NCI-H446 (cell line): Measurements from ENCODE around the gene MAT2A.
"Not testable (repeated sequence)": the region's sequence is repeated elsewhere in the genome, so short reads cannot be mapped to it uniquely, and the experiment has no call there.

Experiments used
- DNase-seq, 2 experiments: peaks; one replicate each; lab custom pipeline; 2025; lab: John Stamatoyannopoulos, UW

Gene MAT2A

DNA sequence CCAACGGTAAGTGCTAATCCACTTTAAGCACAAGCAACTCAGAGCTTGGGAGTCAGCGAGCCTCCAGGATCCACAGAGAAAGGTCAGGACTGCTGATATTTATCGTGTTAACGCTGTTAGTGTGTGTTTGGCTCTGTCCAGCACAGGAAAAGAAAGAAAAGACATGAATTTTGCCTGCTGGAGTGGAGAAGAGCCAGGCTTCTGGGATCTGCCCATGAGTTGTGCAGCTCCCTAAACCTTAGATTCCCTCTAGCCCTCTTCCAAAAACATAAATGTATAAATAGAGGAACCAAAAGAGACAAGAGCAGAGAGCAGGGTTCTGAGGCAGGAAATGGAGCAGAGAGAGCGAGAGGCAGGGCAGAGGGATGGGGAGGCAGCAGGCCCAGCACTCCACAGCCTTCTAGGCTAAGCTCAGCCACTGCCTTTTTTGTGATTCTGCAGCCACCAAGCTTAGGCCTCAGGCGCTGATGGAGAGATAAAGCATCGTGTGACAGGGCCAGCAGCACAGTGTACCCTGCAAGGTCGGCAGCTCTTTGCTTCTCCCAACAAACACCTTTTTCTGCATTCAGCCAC is 14.5 kb upstream of the MAT2A start:
- DNase-seq: no peak

DNA sequence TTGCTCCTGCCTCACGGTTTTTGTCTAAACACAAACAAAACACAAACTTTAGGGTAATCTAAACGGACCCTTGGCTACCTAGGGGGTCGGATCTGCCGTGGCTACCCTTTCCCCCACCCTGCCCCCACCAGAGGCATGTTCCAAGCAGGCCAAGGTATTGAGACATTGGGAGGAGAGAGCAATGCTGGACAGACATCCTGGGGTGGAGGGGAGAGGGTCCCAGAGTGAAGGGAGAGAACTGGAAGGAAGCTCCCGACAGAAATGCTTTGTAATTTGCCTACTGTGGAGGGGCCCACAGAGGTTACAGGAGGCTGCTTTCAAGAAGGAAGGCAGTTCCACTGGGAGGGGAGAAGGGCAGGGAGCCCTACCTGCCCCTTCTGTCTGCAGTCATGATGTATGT is 13.9 kb upstream of the MAT2A start:
- no peak for DNase-seq

DNA sequence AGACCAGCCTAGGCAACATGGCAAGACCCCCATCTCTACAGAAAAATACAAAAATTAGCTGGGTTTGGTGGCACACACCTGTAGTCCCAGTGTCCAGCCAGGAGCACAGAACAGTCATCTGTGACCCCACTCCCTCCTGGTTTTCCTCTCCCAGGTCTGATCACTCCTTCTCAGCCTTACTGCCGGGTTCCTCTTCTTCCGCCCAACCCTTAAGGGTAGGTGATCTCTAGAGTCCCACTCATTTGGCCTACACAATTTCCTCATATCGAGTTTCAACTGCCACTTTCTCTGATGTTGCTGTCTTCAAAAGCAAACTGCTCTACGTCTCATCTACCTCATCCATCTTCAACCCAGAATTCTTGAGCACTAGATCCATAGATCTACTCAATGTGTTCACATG is 13.4 kb upstream of the MAT2A start:
- DNase-seq: no peak

DNA sequence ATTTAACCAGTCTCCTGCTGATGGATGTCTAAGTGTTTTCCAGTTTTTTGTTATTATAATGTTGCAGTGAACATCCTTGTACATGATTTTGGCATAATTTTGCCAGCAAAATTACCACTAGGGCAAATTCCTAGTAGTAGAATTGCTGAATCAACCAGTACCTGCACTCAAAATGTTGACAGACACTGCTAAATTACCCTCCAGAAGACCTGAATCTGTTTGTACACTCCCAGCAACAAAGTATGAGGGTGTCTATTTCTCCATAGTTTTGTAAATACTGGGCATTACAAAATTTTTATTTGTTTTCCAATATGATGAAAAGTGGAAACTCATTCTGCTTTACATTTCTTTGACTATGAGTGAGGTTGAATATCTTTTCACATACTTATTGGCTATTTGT is 11.2 kb upstream of the MAT2A start:
- no peak for DNase-seq

DNA sequence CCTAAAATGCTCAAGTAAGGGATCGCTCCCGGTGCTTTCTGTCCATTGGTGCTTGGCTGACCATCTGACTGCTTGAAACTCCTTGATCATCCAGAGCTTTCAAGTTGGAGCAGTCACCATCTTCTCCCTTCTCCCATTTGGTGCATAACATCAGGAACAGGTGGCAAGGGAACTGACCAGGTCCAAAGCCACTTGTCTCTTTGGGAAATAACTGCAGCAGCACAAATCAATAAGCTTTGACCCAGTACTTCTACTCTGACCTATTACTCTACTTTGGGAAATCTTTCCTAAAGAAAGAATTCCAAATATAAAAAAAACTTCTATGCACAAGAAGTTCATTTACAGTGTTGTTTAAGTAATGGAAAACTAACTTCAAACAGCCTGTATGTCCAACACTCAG is 10.6 kb upstream of the MAT2A start:
- no peak for DNase-seq

- DNase-seq: no peak
These were observed 9.2 kb upstream of the MAT2A start for GRCh38 chr2:85529809-85530208.

- DNase-seq: no peak
These were observed 7.4 kb upstream of the MAT2A start for GRCh38 chr2:85531589-85531988.

- DNase-seq: no peak
These were observed 4.9 kb upstream of the MAT2A start for GRCh38 chr2:85534099-85534498.

DNA sequence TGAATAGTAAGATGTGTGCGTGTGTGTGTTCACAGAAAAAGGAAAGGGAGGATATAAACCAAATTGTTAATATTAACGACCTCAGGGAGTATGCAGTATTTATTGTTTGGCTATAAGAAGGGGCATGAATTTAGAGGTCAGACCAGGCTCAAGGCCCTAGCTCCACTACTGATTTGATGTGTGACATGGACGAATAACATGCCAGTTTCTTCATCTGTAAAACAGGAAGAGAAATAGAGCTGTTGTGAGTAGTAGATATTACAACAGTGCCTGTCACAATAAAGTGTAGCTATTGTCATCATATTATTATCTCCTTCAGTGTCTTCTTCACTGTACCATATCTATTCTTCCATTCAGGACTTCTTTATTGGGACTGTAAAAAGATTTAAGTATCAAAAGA is 4.1 kb upstream of the MAT2A start:
- no peak for DNase-seq

GRCh38 chr2:85536479-85536878 is 2.5 kb upstream of the MAT2A start:
- no peak for DNase-seq

- DNase-seq: peak in 1 of 2 experiments; percentile 56
These were observed 1.1 kb upstream of the MAT2A start for GRCh38 chr2:85537600-85538506.

DNA sequence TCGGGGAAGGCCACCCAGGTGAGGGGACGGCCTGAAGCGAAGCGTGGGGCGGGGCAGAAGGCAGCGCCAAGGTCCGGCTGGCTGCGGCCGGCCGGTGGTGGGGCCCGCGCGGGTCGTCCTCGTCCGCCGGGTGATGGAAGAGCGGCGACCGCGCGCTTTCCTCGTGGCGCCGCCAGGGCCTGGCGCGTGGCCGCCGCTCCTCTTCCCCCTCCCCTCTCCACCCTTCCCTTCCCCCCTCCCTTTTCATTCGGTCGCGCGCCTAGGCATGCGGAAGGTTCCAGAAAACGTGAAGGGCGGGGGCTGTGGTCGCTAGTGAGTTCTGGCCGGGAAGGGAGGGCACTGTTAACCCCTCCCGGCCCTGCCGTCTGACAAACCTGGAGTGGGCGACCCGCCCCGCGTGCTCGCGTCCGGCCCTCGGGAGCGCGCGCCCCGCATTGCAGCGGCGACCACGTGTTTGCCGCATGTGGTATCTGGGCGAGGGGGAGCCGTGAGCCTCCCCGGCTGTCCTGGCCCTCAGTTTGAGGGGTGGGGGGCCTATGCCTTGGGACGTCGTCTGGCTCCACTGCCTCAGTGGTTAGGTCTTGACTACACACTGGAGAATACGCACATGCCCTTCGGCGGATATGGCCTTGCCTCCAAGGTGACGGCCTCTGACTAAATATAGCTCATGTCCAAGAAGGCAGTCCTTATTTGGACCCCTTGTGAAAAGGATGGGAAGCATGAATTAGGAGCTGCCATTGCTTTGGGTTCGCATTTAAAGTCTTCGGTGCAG is 579 bp downstream of the MAT2A start:
- peak; percentile 37 to 62 for DNase-seq

GRCh38 chr2:85540133-85540648 is 1.2 kb downstream of the MAT2A start:
- DNase-seq: no peak

DNA sequence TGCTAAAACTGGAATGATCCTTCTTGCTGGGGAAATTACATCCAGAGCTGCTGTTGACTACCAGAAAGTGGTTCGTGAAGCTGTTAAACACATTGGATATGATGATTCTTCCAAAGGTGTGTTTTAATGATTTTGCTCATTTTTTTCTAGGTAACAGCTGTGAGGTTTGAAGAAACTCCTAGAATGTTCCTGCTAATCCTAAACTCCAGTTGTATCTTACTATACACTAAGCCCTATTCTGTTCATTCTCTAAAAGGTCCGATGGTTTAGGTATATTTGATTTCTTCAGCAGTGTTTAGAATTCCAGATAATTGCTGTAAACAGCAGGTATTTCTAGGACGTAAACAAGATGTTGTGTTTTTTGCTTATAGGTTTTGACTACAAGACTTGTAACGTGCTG is 2.3 kb downstream of the MAT2A start:
- no peak for DNase-seq

DNA sequence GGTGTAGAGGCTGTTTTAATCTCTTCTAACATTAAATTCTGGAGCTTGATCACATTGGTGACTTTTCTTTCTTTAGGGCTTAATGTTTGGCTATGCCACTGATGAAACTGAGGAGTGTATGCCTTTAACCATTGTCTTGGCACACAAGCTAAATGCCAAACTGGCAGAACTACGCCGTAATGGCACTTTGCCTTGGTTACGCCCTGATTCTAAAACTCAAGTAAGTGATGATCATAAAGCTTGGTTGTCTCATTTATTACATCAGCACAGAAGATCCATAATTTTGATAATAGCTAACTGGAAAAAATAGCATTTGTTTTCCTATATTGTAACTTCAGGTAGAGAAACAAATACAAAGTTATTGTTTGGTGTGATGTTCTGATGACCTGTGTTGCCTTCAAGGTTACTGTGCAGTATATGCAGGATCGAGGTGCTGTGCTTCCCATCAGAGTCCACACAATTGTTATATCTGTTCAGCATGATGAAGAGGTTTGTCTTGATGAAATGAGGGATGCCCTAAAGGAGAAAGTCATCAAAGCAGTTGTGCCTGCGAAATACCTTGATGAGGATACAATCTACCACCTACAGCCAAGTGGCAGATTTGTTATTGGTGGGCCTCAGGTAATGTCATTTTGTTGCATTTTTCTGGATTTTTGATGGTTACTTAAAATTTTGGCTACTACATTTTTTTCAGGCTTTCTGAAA is 2.9 kb downstream of the MAT2A start:
- no peak for DNase-seq

DNA sequence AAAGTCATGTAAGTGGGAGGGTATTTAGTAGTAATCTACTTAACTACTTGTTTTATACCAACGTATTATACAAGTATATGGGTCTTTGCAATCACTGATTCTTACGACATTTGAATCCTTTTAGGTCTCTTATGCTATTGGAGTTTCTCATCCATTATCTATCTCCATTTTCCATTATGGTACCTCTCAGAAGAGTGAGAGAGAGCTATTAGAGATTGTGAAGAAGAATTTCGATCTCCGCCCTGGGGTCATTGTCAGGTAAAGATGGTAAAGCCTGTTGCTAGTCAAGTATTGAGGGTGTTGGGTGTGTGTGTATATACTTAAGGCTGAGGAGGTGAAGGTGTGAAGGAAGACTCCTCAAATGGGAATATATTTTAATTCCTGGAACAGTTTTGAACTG is 3.8 kb downstream of the MAT2A start:
- no peak for DNase-seq

DNA sequence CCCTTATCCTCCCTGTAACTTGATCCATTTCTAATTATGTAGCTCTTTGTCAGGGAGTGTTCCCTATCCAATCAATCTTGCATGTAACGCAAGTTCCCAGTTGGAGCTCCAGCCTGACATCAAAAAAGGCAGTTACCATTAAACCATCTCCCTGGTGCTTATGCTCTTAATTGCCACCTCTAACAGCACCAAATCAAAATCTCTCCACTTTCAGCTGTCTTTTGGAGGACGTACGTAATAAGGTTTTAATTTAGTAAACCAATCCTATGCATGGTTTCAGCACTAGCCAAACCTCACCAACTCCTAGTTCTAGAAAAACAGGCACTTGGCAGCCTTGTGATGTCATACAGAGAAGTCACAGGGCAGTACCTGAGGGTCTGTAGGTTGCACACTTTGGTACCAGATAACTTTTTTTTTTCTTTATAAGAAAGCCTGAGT is 5.3 kb downstream of the MAT2A start:
- DNase-seq: not testable (repeated sequence)

- not testable (repeated sequence) for DNase-seq
These were observed 6.2 kb downstream of the MAT2A start for GRCh38 chr2:85544915-85545779.

- DNase-seq: no peak
These were observed 6.8 kb downstream of the MAT2A start for GRCh38 chr2:85545780-85546240.

DNA sequence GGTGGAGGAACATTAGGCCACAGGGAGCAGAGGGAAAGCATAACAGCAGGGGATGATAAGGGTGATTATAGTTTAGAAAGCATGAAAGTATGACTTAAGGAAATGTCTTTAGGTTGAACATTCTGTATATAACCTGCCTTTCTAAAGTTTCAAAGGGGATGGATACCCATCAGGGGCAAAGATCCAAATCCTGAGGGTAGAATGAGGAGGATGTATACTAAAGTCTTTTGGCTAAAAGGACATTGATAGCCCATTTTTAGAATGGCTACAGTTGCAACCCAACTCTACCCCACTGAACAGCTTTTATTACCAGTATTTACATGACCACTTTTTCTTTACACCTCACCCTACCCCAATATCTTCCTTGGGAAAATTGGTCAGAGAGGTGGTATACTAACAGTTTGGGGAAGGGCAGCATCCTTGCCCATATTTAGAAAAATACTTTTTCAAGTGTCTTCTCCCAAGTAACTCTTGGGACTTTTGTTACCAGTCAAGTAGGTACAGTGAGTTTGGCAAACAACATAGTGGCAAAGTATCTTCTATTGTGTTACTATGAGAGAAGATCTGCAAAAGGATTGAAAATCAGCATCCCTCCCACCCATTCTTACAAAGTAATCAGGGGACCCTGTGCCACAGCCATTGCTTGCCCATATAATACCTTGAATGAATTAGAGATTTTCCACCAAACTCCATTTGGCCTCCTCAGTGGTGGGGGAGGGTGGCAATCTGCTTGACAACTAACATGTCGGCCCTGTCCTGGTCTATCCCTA is 8.3 kb downstream of the MAT2A start:
- DNase-seq: no peak
